HepG2 (cell line): ENCODE measurements around the gene RNU7-1. TPM values are rescaled to one million over a fixed set of nuclear protein-coding genes. Genes with fewer than 3 reads are reported as not detected.

Source experiments
- AGO1 ChIP-seq: fragments of 200-400 bp; formaldehyde crosslinking; IDR thresholded peaks from 2 replicates; pipeline ENCODE4 v1.6.1; 2017; ENCODE audit warnings: mild to moderate bottlenecking, low read depth, low read length, moderate library complexity; ENCODE audit not compliant: poor library complexity, severe bottlenecking
- AKNA ChIP-seq: sonication (generic); formaldehyde crosslinking; IDR thresholded peaks from 2 replicates; pipeline ENCODE4 v1.4.0; 2020; ENCODE audit warnings: missing genetic modification reagents, borderline replicate concordance
- ARID3A ChIP-seq: IDR thresholded peaks from 2 replicates; pipeline ENCODE4 v1.6.1; 2012; ENCODE audit warnings: low read depth, low read length, improper control_type of control experiment
- CSRNP1 ChIP-seq: sonication (generic); formaldehyde crosslinking; IDR thresholded peaks from 2 replicates; pipeline ENCODE4 v1.8.1; 2023; ENCODE audit warnings: mild to moderate bottlenecking, missing genetic modification reagents
- DPF2 ChIP-seq: sonication (generic); formaldehyde crosslinking; IDR thresholded peaks from 2 replicates; pipeline ENCODE4 v1.4.0; 2020; ENCODE audit warnings: mild to moderate bottlenecking, low read depth, missing genetic modification reagents, borderline replicate concordance
- FLYWCH1 ChIP-seq: sonication (generic); formaldehyde crosslinking; IDR thresholded peaks from 2 replicates; pipeline ENCODE4 v1.8.1; 2023; ENCODE audit warnings: mild to moderate bottlenecking, missing genetic modification reagents
- GLMP ChIP-seq: sonication (generic); formaldehyde crosslinking; IDR thresholded peaks from 2 replicates; pipeline ENCODE4 v1.9.0; 2021; ENCODE audit warnings: missing genetic modification reagents, mild to moderate bottlenecking, borderline replicate concordance
- KMT2B ChIP-seq: IDR thresholded peaks from 2 replicates; pipeline ENCODE4 v1.6.1; 2016; ENCODE audit warnings: missing genetic modification reagents, missing compliant biosample characterization
- MLXIP ChIP-seq: sonication (generic); formaldehyde crosslinking; IDR thresholded peaks from 2 replicates; pipeline ENCODE4 v1.9.0; 2021; ENCODE audit warnings: missing genetic modification reagents, borderline replicate concordance
- NR1H2 ChIP-seq: sonication (generic); formaldehyde crosslinking; IDR thresholded peaks from 2 replicates; pipeline ENCODE4 v1.8.1; 2022; ENCODE audit warnings: low read depth, missing genetic modification reagents, borderline replicate concordance
- PRMT3 ChIP-seq: sonication (generic); formaldehyde crosslinking; IDR thresholded peaks from 2 replicates; pipeline ENCODE4 v1.8.1; 2022; ENCODE audit warnings: low read depth, mild to moderate bottlenecking, moderate library complexity, missing genetic modification reagents, borderline replicate concordance
- TCF12 ChIP-seq, 2 experiments: fragments of 450-650 bp in 1 of 2; sonication (generic) in 1 of 2; formaldehyde crosslinking in 1 of 2; IDR thresholded peaks; 2 replicates each; pipeline versions ENCODE4 v1.6.1 to v1.8.0; 2017 to 2022; ENCODE audit warnings: antibody characterized with exemption in 1 of 2, mild to moderate bottlenecking in 1 of 2, missing genetic modification reagents in 1 of 2, moderate library complexity in 1 of 2
- TMF1 ChIP-seq: sonication (generic); formaldehyde crosslinking; IDR thresholded peaks from 2 replicates; pipeline ENCODE4 v1.8.1; 2022; ENCODE audit warnings: low read depth, missing genetic modification reagents
- TP53 ChIP-seq: sonication (generic); formaldehyde crosslinking; conservative IDR thresholded peaks from 2 replicates; pipeline ENCODE4 v1.4.0; 2020; ENCODE audit warnings: missing genetic modification reagents
- ZNF777 ChIP-seq: sonication (generic); formaldehyde crosslinking; IDR thresholded peaks from 2 replicates; pipeline ENCODE4 v1.4.0; 2020; ENCODE audit warnings: missing genetic modification reagents
- polyA plus RNA-seq, 8 experiments: library from polyadenylated mRNA; depleted of rRNA in 3 of 8; stranded (reverse) in 7 of 8; unstranded in 1 of 8; fragments of >200 nt; fragmentation: Illumina TruSeq in 4 of 8; extraction: Trizol in 4 of 8; gene quantifications; 2 replicates each; pipeline versions ENCODE4 v1.2.1 to v1.2.3, GENCODE V29; 2011 to 2016; ENCODE audit warnings: low read depth in 4 of 8, missing spikeins in 1 of 8, mixed read lengths in 1 of 8; ENCODE audit not compliant: insufficient read depth in 1 of 8
- total RNA-seq, 5 experiments: library from RNA; depleted of rRNA; stranded (reverse); fragments of >200 nt; fragmentation: Illumina TruSeq; extraction: Trizol; gene quantifications; 2 replicates each; pipeline ENCODE4 v1.2.3, GENCODE V29; 2016; ENCODE audit warnings: low read depth in 1 of 5

The RNU7-1 gene
- total and polyA plus RNA-seq, 2 of the 13 experiments (the other 11 are each of a cell fraction or from before 2014, with no cell fraction given), result not detected

GRCh38 chr12:6944381-6945186, 968 bp downstream of the RNU7-1 start (continued):
- no peak for TF ChIP-seq MLXIP (CRISPR knock-in tag)
- TF ChIP-seq PRMT3, result no peak
- TF ChIP-seq TMF1, result no peak
- TF ChIP-seq CSRNP1 (CRISPR knock-in tag), result no peak
- TF ChIP-seq ARID3A, result no peak
- TF ChIP-seq KMT2B, result no peak
- TF ChIP-seq TCF12 (IDR thresholded peaks at IDR 0.05), result no peak
- TF ChIP-seq TCF12 (CRISPR knock-in tag; IDR thresholded peaks at IDR 0.05), result no peak
- TF ChIP-seq NR1H2 (CRISPR knock-in tag), result no peak
- 0 out of 2 replicates have a peak, but pooled peaks have one; percentile 54 for TF ChIP-seq TP53 (CRISPR knock-in tag)
- TF ChIP-seq DPF2 (CRISPR knock-in tag), result no peak
- no peak for TF ChIP-seq GLMP (CRISPR knock-in tag)
- no peak for TF ChIP-seq FLYWCH1 (CRISPR knock-in tag)
- TF ChIP-seq ZNF777 (CRISPR knock-in tag), result peak; percentile 80
- no peak for TF ChIP-seq AKNA (CRISPR knock-in tag)
- peak; percentile 61 for TF ChIP-seq AGO1
